PC-3 (cell line): ENCODE data around the gene SPG7.

Source experiments
- EZH2 ChIP-seq: fragments of 300-600 bp; sonication (generic); IDR thresholded peaks from one replicate; pipeline ENCODE4 v1.6.1; 2017; ENCODE audit warnings: antibody characterized with exemption, mild to moderate bottlenecking, low read length; ENCODE audit not compliant: unreplicated experiment
- EZH2phosphoT487 ChIP-seq: fragments of 300-600 bp; sonication (generic); IDR thresholded peaks from 2 replicates; pipeline ENCODE4 v1.6.1; 2018; ENCODE audit warnings: mild to moderate bottlenecking, antibody characterized with exemption, low read length, borderline replicate concordance
- TF ChIP-seq, protein P1 (sequence below): fragments of 300-600 bp; sonication (generic); conservative IDR thresholded peaks from 2 replicates; pipeline ENCODE4 v1.5.1; 2017; ENCODE audit warnings: antibody characterized with exemption, low read depth, mild to moderate bottlenecking, low read length

DNA sequence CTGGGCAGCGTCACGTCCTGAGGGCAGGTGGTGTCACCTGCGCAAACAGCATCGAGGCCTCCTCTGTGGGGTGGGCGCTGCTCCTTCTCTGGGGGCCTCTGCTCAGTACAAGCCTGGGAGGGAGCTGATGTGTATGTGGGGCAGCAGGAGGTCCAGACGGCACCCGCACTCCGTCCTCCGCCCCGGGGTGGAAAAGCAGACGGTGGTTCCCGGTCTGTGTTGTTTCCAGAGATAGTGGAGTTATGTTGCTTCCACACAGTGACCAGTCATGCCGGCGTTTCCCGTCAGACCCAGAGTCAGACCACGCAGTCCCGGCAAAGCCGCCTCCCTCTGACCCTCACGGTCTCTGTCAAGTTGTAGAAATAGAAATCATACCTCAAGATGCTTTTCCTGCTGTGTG lies 38.6 kb downstream of the SPG7 start:
- no peak for TF ChIP-seq EZH2
- TF ChIP-seq, protein P1, sequence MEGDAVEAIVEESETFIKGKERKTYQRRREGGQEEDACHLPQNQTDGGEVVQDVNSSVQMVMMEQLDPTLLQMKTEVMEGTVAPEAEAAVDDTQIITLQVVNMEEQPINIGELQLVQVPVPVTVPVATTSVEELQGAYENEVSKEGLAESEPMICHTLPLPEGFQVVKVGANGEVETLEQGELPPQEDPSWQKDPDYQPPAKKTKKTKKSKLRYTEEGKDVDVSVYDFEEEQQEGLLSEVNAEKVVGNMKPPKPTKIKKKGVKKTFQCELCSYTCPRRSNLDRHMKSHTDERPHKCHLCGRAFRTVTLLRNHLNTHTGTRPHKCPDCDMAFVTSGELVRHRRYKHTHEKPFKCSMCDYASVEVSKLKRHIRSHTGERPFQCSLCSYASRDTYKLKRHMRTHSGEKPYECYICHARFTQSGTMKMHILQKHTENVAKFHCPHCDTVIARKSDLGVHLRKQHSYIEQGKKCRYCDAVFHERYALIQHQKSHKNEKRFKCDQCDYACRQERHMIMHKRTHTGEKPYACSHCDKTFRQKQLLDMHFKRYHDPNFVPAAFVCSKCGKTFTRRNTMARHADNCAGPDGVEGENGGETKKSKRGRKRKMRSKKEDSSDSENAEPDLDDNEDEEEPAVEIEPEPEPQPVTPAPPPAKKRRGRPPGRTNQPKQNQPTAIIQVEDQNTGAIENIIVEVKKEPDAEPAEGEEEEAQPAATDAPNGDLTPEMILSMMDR: no peak
- no peak for TF ChIP-seq EZH2phosphoT487
